ENCODE measurements around the gene MAPRE2.
"Not testable (repeated sequence)": the region's sequence is repeated elsewhere in the genome, so short reads cannot be mapped to it uniquely, and the experiment has no call there.

Gene MAPRE2

GRCh38 chr18:35161485-35161884, 120.3 kb downstream of the MAPRE2 start:
- no peak for DNase-seq (ENCODE audit: low read depth)
- TF ChIP-seq CTCF (IDR thresholded peaks at IDR 0.05; ENCODE audit: insufficient read depth, low read depth, low read length, missing control alignments) = no peak
- H3K4me3 ChIP-seq (ENCODE audit: low read depth, low read length) = no peak overlapping the region

GRCh38 chr18:35161934-35162333, 120.7 kb downstream of the MAPRE2 start:
- H3K4me3 ChIP-seq (ENCODE audit: low read depth, low read length) = no peak overlapping the region
- no peak for DNase-seq (ENCODE audit: low read depth)
- no peak for TF ChIP-seq CTCF (IDR thresholded peaks at IDR 0.05; ENCODE audit: insufficient read depth, low read depth, low read length, missing control alignments)

GRCh38 chr18:35163014-35163539, 121.9 kb downstream of the MAPRE2 start:
- no peak overlapping the region for H3K4me3 ChIP-seq (ENCODE audit: low read depth, low read length)
- no peak for TF ChIP-seq CTCF (IDR thresholded peaks at IDR 0.05; ENCODE audit: insufficient read depth, low read depth, low read length, missing control alignments)

GRCh38 chr18:35163721-35164120, 122.5 kb downstream of the MAPRE2 start:
- no peak for DNase-seq (ENCODE audit: low read depth)
- no peak for TF ChIP-seq CTCF (IDR thresholded peaks at IDR 0.05; ENCODE audit: insufficient read depth, low read depth, low read length, missing control alignments)
- H3K4me3 ChIP-seq (ENCODE audit: low read depth, low read length) = no peak overlapping the region

More at GRCh38 chr18:35163014-35163539, 121.9 kb downstream of the MAPRE2 start:
- no peak for DNase-seq (ENCODE audit: low read depth)

- DNase-seq (ENCODE audit: low read depth) = no peak
- H3K4me3 ChIP-seq (ENCODE audit: low read depth, low read length) = no peak overlapping the region
- no peak for TF ChIP-seq CTCF (IDR thresholded peaks at IDR 0.05; ENCODE audit: insufficient read depth, low read depth, low read length, missing control alignments)
Measured at GRCh38 chr18:35164133-35164532, 122.9 kb downstream of the MAPRE2 start.

- no peak overlapping the region for H3K4me3 ChIP-seq (ENCODE audit: low read depth, low read length)
- no peak for TF ChIP-seq CTCF (IDR thresholded peaks at IDR 0.05; ENCODE audit: insufficient read depth, low read depth, low read length, missing control alignments)
- DNase-seq (ENCODE audit: low read depth) = no peak
Measured at GRCh38 chr18:35167332-35167731, 126.1 kb downstream of the MAPRE2 start.

GRCh38 chr18:35167857-35168256, 126.6 kb downstream of the MAPRE2 start:
- TF ChIP-seq CTCF (IDR thresholded peaks at IDR 0.05; ENCODE audit: insufficient read depth, low read depth, low read length, missing control alignments) = no peak
- DNase-seq (ENCODE audit: low read depth) = no peak
- H3K4me3 ChIP-seq (ENCODE audit: low read depth, low read length) = no peak overlapping the region

- DNase-seq (ENCODE audit: low read depth); H3K4me3 ChIP-seq (ENCODE audit: low read depth, low read length): not testable (repeated sequence)
Measured at GRCh38 chr18:35170323-35170722, 129.1 kb downstream of the MAPRE2 start.

Measured in GM12865 (cell line).